ENCODE data around the gene EDEM1.
"Not testable (repeated sequence)": the region's sequence is repeated elsewhere in the genome, so short reads cannot be mapped to it uniquely, and the experiment has no call there.

EDEM1 gene

GRCh38 chr3:5238545-5238944 is 51.0 kb downstream of the EDEM1 start:
- no peak for DNase-seq

DNA sequence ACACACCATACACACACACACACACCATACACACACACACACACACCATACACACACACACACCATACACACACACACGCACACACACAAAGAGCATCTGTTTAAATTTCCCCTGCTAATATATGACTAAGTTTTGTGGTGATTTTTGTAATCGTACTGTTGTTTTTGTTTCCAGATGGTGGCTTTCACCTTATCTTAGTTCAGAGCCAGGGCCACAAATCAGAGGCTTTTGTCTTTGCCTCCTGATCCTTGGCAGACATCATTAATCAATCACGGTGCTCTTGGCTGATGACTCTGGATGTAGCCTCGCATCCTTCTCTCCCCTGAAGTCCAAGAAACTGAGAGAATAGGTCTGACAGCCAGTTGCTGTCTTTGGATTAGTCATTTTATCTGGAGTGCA is 52.1 kb downstream of the EDEM1 start:
- no peak for DNase-seq

GRCh38 chr3:5240740-5241139 is 53.2 kb downstream of the EDEM1 start:
- no peak for DNase-seq

GRCh38 chr3:5242785-5243184 is 55.3 kb downstream of the EDEM1 start:
- DNase-seq = not testable (repeated sequence)

DNA sequence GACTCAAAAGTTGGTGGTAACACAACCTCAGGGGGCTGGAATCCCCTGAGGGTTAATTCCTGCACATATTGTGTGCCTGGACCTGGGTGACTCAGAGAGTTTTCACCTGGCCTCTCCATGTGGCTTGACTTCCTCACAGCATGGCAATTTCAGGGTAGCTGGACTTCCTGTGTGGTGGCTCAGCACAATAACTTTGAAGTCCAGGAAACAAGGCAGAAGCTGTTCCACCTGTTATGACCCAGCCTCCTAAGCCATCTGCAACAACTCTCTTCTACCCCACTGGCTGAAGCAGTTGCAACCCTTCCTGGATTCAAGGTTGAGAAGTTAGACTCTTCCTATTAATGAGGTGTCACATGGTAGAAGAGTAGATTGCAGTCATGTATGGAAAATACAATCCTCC is 58.4 kb downstream of the EDEM1 start:
- no peak for DNase-seq

DNA sequence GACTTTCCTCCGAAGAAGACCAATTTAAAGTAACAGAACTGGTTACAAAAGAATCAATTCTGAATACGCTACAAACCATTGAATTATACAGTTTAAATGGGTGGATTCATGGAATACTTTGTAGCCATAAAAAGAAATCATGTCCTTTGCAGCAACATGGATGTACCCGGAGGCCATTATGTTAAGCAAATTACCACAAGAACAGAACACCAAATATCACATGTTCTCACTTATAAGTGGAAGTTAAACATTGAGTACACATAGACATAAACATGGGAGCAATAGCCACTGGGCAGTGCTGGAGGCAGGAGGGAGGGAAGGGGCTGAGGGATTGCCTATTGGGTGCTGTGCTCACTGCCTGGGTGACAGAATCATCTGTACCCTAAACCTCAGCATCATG is 61.3 kb downstream of the EDEM1 start:
- no peak for DNase-seq

DNA sequence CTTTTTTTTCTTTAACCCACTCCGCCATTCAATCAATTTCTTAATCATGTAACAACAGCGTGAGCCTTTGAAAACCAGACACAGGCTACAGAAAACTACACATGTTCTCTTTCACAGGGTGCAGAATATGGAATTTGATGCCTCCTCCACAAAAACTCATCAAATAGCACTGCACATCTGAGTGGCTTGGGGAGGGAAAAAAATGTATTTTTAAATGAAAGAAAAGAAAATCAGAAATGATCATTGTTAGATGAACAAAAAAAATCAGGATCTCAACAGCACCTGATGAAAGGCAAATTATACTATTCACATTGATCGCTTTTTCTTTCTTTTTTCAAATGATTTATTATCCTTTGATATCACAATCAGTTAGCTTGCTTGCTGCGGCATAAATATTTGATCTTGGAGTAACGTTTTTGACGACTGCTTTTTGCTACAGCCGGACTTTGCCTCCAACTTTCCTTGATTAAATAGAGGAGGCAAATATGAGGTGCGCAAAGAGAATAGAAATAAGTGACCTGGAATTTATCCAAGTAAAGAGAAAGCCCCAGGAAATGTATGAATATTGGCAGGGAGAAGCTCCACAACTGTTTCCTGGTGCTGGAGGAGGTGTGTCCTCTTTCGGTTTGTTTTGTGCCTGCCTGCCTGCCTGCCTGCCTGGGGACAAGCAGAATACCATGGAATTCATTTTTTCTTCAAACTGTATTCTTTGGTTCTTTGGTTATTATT is 63.1 kb downstream of the EDEM1 start:
- no peak for DNase-seq

- no peak for DNase-seq
These were observed 63.7 kb downstream of the EDEM1 start for GRCh38 chr3:5251196-5251583.

- DNase-seq = no peak
These were observed 64.6 kb downstream of the EDEM1 start for GRCh38 chr3:5252131-5252530.

DNA sequence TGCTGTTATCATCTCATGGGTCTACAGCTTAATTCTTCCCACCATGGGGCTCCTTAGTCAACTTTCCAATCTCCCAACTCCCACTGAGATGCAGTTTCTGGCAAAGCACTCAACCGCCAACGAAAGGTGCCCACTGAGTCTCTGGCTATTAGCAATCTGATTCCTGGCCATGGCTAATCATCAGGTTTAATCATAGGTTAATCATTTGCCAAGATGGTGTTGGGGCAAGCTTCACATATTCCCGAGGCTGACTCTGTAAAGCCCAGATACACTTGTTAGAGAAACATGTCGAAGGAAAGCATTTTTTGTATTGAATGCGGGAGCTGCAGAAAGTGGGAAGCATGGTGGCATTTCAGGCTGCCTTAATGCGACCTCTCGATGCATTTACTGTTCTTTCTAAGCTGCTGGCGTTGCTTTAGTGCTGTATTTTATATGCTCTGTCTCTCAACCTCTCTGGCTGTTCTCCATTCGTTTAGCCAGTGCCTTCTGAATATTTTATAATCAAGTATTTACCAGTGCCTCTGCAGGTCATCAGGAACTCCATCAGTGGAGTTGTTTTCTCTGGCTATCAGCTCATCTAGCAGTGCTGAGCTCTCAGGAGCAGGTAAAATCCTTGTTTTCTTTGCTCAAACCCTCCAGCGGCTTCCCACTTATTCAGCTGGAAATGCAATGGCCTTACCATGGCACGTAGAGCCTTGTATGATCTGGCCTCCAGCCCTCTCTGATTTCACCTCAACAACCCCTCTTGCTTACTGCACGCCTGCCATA is 67.0 kb downstream of the EDEM1 start:
- no peak for DNase-seq

- no peak for DNase-seq
These were observed 68.2 kb downstream of the EDEM1 start for GRCh38 chr3:5255404-5256344.

DNA sequence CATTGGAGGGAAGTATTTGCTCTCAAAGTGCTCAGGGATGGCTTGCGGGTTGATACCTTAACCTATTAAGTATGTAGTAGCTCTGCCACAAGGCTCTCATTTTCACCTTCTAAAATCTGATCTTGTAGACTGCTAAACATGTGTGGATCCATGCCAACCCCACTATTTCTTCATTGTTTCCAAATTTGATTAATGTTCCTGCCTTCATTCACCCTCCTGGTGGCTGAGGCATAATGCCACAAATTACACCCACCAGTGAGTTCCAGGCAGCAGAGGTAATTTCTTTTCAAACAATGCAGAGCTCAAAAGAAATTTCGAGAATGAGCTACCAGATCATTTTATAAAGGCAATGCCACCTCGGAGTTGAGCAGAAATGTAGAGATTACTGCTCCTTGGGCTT is 71.0 kb downstream of the EDEM1 start:
- DNase-seq = no peak

GRCh38 chr3:5260992-5261501 is 73.5 kb downstream of the EDEM1 start:
- peak in 1 of 2 donors; percentile 12 for DNase-seq

- DNase-seq = no peak
These were observed 75.0 kb downstream of the EDEM1 start for GRCh38 chr3:5262507-5262906.

DNA sequence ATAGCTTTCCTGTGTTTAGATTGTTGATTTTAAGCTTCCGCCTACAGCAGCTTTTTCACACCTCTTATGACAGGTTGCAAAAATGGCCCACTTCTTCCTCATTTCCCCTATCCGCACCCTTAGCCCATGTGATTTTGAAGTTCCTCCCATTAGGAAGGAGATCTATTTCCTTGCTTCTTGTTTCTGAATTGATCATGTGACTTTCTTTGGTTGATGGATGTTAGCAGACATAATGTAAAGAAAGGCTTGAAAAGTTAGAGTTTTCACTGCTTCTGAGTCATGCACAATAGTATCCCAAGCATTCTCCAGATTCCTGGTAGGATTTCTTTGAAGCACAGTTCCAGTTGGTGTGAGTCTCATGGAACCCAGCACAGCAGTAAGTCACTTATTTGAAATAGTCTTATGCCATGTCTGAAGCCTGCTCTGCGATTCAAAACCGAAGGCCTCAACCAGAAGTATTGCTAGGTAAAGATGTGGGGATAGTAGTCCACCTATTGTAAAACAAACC is 76.6 kb downstream of the EDEM1 start:
- DNase-seq = no peak

DNA sequence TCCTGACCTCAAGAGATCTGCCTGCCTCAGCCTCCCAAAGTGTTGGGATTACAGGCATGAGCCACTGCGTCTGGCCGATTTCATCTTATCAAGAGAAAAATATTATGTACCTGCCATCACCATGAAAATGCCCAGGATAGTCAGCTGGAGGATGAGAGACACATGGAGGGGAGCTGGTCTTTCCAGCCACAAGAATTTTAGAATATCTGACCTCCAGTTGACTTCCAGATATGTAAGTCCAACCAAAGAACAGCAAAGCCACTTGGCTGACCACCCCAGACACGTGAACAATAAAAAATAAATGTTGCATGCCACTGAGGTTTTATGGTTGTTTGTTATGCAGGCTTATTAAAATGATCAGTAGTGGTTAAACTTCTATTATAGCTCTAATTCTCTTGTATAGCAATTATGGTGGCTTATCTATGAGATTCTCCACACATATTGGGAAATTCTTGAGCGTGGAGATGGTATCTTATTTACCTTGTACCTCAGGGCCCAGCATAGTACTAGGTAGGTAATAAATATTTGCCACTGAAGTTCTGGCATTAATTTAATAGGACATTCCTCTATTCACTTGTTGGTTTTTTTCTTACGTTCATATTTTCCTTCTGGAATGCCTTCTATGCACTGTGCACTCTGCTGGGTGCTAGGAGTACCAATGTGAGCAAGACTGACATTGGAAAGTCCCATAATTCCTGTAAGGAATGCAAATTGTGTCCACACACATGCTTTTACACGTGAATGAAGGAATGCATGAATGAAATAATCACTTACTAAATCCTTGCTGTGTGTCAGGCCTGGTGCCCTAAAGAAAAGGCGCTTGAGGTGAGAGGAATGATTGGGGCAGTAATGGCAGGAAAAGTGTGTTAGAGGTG is 77.6 kb downstream of the EDEM1 start:
- no peak for DNase-seq

GRCh38 chr3:5267252-5267651 is 79.7 kb downstream of the EDEM1 start:
- no peak for DNase-seq

- no peak for DNase-seq
These were observed 80.4 kb downstream of the EDEM1 start for GRCh38 chr3:5267889-5268288.

Data from inflammatory macrophage treated with lipopolysaccharide for 1 hour (primary cell).